NK-92 (cell line): ENCODE measurements around the gene CALML5.

Experiments
- DNase-seq: peaks from one replicate; lab custom pipeline; 2025; ENCODE audit not compliant: unreplicated experiment; lab: John Stamatoyannopoulos, UW

Gene CALML5

GRCh38 chr10:5499493-5500140 is at the start of gene CALML5:
CALML5 (minus strand) TSS chr10:5499570; CDS start chr10:5499438, 132 bp downstream.
- no peak for DNase-seq

DNA sequence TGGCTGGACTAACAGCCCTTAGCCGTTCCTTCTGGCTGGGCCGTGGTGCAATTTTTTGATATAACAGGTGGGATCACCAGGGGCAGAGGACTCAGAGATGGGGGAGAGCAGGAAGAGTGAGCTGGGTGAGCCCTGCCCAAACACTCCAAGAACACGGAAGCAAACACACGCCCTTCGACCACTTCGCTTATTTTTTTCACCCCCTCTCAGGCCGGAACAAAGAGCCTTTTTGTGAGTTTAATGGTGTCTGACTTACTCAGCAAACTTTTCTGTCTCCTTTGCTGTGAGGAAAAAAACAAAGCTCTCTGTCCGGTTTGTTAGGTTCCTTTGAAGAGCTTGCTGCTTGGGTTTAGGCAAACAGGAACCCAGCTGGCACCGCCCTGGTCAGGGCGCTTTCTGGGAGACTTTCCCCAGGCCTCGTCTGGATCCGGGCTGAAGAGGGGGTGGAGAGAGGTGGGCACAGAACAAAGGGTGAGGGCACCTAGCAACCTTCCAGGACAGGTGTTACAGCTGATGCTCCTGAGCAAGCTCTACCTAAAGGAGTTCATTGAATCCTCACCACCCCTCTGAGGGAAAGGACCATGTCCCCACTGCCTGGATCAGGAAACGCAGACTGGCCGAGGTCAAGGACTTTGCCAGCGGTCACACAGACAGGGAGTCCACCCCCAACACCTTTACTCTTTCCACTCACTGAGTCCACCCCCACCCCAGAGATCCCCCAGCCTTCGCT is 48.7 kb upstream of the CALML5 start:
- no peak for DNase-seq

DNA sequence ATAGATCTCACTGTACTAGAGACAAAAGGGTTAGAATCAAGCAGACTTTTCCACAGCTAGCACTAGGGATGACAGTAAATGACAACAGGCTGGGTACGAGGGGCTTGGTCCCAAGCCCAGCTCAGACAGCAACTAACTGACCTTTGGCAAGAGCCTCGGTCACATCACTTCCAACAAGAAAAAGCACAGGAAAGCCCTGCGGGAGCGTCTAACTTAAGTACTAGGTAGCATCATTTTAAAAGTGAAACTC is 48.2 kb upstream of the CALML5 start:
- no peak for DNase-seq

- no peak for DNase-seq
Measured at GRCh38 chr10:5546891-5547680, 47.7 kb upstream of the CALML5 start.

DNA sequence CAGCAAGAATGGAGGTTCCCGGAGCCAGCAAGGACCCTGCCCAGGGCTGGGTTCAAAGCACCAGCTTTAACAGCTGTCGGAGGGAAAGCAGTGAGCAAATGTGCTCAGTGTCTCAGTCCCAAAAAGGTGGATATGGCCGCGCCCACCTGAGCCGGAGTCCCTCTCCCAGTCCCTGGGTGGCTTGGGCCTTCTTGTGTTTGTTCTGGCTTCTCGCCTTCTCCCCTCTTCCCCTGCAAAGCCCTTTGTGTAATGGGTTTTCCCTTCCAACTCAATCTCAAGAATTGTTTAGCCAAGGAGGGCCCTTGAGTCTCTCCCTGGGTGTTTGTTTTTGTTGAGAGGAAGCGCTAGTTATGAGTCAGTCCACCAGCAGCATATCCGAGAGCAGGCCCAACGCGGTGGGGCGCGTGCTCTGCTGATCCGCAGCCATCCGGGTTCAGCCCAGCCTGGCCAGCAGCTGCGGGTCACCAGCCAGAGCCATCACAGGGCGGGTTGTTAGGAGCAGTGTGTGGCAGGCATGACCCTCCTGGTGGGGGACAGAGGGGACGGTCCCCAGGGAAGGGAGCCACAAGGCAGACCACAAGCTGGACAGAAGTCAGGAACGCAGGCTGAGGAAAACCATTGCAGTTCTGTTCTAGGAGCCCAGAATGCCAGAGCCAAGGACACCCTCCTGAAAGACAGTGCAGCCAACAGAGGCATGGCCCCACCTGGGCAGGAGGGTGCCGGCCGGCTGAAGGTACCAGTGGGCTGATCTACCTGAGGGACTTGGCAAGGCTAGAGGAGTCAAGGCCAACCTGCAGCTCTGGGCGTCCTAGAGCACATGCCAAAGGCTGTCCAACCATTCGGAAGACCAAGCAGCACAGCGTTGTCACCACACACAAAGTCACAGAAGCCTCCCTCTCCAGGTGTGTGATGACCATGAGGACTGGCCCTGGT is 46.7 kb upstream of the CALML5 start:
- no peak for DNase-seq

DNA sequence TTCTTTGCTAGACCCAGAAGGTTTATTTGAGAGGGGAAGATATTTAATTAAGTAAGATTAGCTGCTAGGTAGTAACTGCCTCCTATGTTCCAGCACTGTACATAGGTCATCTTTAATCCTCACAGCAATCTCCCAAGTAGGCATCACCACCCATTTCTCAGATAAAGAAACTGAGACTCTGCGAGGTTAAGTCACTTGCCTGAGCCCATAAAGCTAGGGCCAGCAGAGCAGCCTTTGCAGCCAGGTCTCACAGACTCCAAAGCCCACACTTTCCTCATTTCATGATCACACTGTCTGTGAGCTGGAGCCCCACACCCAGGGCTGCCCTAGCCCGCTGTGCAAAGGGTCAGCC is 46.0 kb upstream of the CALML5 start:
- DNase-seq: no peak

- DNase-seq: no peak
Measured at GRCh38 chr10:5545011-5545410, 45.6 kb upstream of the CALML5 start.

GRCh38 chr10:5544216-5544805 is 44.9 kb upstream of the CALML5 start:
- DNase-seq: no peak

DNA sequence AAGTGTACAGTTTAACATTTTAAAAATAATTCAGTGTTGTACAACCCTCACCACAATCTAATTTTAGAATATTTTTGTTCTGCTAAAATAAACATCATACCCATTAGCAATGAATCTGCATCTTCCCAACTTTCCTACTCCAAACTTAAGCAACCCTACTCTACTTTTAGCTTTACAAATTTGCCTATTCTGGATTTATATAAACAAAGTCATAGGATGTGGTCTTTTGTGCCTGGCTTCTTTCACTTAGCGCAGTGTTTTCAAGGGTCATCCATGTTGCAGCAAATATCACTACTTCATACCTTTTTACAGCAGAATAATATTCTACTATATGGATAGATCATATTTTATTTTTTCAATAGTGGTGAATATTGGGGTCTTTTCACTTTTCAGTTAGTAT is 44.3 kb upstream of the CALML5 start:
- DNase-seq: no peak

DNA sequence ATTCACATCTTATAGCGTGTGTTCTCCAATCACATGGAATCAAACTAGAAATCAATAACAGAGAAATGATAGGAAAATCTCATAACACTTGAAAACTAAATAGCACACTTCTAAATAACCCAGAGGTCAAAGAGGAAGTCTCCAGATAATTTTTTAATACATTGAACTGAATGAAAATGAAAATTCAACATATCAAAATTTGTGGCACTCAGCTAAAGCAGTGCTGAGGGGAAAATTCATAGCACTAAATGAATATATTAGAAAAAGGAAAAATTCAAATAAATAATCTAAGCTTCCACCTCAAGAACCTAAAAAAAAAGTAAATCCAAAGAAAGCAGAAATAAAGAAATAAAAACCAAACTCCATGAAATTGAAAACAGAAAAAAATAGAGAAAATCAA is 42.7 kb upstream of the CALML5 start:
- no peak for DNase-seq

DNA sequence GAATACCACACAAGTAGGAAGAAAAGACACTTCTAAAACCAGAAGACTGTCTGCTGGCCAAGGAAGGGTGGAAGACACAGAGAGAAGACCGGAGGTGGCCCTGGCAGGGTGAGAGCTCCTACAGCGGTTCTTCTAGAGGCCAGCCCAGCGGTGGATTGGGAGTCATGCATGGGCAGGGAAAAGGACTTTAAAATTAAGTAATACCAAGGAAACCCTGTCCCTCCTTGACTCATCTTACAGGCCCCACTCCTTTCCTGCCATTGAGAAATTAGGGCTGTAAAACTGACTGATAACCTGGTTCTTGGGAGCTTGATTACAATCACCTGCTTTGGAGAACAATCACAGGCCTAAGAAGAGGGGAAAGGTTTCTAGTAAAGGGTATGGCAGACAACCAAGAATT is 41.5 kb upstream of the CALML5 start:
- no peak for DNase-seq

DNA sequence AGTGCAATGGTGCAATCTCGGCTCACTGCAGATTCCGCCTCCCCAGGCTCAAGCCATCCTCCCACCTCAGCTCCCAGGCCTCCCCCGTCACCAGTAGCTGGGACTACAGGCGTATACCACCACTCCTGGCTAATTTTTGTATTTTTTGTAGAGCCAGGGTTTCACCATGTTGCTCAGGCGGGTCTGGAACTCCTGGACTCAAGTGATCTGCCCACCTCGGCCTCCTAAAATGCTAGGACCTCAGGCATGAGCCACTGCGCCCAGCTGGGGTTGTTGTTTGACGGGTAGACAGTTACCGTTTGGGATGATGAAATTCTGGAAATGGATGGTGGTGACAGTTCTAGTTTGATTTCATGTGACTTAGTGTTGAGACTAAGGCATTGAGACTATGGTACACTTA is 40.7 kb upstream of the CALML5 start:
- DNase-seq: no peak

DNA sequence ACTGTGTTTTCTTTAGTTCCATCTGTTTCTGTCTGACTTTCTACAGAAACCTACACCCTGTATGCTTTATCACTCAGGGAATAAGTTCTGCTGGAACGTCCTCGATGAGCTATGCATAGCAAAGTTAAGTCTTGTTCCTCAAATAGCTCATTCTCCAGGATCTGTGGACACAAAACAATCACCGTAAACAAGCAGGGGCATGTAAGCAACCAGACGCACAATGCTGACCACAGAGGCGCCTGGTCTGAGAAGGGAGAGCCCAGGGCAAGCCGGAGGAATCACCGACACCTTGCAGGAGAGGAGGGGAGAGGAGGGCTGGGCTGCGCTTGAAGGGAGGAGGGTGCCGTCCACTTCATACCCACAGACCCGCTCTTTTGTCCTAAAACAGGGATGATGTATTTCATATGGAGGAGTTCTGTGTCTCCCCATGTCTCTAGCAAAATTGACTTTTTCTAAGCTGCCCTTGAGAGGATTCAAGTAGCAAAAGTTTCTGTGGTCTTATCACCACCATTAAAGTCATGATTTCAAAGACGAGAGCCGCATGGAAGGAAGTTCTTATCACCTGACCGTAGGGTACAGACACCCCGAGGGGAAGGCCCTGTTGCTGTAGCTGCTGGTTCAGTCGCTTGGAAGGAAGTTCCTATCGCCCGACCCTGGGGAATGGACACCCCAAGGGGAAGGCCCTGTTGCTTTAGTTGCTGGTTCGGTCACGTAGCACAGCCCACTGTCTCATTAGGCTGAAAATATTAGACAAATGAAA is 39.7 kb upstream of the CALML5 start:
- no peak for DNase-seq

DNA sequence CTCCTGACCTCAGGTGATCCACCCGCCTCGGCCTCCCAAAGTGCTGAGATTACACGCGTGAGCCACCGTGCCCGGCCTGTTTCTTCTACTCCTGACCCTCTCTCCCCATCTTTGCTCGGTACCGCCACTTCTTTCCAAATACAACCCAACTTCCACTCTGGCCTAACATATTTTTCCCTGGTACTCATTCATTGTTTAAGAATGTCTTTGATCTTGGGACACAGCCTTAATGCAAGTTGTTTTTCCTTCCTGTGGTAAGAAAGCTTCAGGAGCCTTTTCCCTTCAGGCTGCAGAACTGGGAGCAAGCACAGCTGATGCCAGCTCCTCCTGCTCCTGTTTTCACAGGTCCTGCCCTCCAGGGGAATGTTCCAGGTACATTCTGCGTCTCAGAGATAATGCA is 39.1 kb upstream of the CALML5 start:
- DNase-seq: no peak

DNA sequence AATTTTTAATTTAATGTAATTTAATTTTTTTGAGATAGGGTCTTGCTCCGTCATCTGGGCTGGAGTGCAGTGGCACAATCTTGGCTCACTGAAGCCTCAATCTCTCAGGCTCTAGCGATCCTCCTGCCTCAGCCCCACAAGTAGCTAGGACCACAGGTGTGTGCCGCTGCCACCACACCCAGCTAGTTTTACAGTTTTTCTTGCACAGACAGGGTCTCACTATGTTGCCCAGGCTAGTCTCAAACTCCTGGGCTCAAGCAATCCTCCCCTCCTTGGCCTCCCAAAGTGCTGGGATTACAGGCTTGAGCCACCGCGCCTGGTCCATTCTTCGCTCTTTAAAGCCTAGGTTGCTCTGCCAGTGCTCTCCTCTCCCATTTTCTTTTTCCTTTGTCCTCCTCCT is 38.3 kb upstream of the CALML5 start:
- DNase-seq: no peak

- DNase-seq: no peak
Measured at GRCh38 chr10:5536486-5537081, 37.2 kb upstream of the CALML5 start.

- no peak for DNase-seq
Measured at GRCh38 chr10:5534880-5535856, 35.8 kb upstream of the CALML5 start.

DNA sequence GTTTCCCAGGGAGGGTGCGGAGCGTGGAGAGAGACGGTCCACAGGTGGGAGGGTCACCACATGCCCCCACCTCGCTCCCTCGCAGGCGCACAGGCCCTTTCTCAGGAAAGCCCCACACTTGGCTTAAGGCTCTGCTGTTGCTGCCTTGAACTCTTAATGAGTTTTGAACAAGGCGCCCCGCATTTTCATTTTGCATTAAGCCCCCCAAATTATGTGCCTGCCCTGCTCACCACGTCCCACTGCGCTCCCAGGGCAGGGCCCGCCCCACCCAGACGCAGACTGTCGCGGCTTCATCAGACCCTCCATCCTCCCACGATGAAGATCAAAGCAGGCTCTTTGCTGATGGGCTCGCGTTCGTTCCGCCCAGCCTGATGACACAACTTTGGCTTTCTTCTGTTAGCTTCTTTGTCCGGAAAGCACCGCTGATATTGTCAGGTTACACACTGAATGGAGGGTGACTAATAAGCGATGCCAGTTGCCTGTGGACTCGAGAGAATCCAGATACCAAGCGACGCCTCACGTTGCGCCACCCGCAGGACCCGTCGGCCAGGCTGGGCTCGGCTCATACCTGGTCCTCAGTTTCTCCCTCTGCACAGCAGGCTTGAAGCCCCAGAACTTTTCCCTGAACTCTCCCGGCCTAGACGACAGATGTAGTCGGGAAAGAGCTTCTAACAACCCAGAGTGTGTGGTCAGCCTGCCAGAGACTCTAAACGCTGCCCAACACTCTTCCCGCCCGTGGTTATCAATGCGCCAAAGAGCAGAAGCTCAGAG is 34.9 kb upstream of the CALML5 start:
- no peak for DNase-seq
